Stimulated activated CD4-positive, alpha-beta T cell treated with anti-CD3 and anti-CD28 coated beads, TNF-alpha, amount 100 ng/mL, for 48 hours (primary cell): ENCODE data around the gene ZBBX.

Experiments
- DNase-seq, 3 donors: peaks; one replicate each; pipeline ENCODE4 v3.0.0-alpha.2; 2020; ENCODE audit warnings: low read depth in 3 of 3

ZBBX gene

DNA sequence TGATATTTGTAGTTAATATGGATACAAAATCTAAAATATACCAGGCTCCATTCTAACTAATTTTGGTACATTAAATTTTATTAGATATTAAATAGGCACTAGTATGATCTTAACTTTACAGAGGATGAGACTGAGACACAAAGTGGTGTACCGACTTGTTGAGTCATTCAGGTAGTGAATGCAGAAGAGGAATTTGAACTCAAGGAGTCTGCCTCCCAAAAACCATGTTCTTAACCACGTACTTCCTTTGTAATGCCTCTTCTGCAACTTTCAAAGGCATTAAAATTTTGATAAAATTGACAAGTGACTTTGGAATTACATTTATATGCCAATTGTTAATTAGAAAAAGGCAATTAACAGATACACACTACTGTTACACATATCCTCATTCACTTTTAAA lies 61.8 kb downstream of the ZBBX start:
- no peak for DNase-seq

DNA sequence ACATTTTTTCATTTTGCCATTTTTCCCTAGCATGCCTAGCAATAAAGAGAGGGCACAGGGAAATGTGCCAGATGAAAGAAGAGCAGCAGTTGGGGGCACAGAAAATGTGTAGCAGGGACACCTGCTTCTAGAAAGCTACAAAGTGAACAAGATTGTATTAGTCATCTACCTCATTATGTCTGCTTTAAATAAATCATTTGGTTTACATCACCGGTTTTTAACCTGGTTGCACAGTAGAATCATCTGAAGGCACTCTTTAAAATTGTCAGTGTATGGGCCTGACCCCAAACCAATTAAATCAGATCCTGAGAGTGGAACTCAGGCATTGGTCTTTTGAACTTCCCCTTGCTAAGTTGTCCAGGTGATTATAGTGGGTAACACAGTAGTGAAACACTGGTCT lies 73.8 kb downstream of the ZBBX start:
- no peak for DNase-seq

GRCh38 chr3:167305340-167305890 lies 74.7 kb downstream of the ZBBX start:
- DNase-seq = no peak

- DNase-seq = no peak
These were observed 76.0 kb downstream of the ZBBX start for GRCh38 chr3:167304077-167304476.

- no peak for DNase-seq
These were observed 77.4 kb downstream of the ZBBX start for GRCh38 chr3:167302678-167303077.

DNA sequence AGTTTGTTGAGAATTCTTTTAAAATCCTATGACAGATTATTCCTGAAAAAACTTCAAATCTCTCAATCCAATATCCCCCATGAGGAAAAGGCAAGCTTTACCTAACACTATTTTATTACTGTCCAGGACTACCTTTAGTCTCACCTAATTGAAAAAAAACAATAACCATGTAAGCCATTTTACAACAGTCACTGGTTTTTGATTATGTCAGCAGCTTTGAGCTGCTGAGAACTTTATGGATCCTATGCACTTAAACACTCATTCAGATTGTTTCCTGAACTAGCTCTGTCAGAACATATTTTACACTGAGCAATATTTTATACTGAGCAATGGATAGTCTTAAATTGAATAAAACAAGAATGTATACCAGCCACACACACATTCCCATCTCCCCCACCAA lies 79.9 kb downstream of the ZBBX start:
- DNase-seq = no peak

- no peak for DNase-seq
These were observed 90.7 kb downstream of the ZBBX start for GRCh38 chr3:167289435-167289834.

- no peak for DNase-seq
These were observed 91.4 kb downstream of the ZBBX start for GRCh38 chr3:167288737-167289136.

DNA sequence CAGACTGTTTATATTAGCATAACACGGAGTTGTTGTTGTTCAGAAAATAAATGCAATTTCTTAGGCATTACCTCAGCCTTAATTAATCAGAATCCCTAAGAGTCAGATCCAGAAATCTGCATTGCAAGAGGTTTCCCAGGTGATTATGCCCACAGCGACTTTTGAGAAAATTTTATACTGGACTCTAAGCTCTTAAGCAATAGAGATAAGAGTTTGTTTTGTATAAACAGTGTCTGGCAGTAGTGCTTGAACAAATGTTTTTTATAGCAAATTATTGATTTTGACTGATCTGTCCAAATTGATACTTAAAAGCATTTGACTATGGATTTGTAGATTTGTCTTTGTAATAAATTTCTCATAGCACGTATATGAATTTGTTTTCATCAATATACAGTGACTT lies 92.8 kb downstream of the ZBBX start:
- DNase-seq = no peak

GRCh38 chr3:167274141-167274874 lies 105.8 kb downstream of the ZBBX start:
- no peak for DNase-seq

DNA sequence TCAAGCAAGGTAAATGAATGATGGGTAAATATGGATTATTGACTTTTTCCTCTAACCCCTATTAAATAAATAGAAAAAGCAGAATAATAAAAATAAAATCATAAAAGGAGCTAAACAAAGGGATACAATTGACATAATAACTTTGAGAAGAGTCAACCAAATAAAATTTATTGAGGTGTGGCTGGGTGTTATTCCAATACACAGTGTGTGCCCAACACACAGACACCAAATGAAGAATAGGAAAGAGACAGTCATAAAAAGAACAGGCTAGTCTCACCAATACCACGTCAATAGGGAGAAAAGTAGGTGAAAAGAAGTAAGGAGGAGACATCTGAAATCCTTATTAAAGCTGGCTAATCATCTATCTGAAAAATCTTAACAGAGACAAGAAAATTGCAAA lies 127.1 kb downstream of the ZBBX start:
- no peak for DNase-seq

- no peak for DNase-seq
These were observed 128.4 kb downstream of the ZBBX start for GRCh38 chr3:167251678-167252077.

GRCh38 chr3:167246252-167246651 lies 133.8 kb downstream of the ZBBX start:
- DNase-seq = no peak

DNA sequence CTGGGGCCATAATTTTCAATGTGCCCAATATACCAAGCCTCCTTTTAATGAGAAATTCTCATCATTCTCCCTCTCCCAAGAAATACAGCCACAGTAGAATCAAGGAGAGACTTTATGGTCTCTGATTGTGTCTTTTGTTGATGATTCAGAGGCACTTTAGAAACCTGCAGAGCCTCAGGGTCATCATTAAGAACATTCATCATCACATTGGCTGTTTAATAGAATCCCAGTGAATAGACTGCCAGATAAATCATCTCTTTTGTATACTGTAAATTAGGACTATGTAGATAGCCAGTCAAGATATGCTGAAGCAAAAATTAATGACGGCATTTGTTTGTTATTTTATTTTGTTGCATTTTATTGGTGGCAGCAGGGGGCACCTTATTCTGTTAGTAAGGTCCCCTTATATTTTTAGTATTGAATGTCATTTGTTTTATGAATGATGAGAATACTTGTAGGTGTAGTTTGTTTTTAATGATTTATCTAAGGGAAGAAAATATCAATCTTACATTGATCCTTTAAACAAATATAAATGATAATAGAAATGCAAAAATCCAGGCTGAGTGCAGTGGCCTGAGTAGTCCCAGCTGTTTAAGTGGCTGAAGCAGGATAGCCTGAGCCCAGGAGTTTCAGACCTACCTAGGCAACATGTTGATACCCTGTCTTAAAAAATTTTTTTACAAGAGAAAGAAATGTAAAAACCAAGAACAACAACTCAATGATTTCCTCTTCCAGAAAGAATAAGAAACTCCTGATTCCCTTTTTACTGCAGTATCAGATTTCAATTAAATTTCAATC lies 138.8 kb downstream of the ZBBX start:
- no peak for DNase-seq

DNA sequence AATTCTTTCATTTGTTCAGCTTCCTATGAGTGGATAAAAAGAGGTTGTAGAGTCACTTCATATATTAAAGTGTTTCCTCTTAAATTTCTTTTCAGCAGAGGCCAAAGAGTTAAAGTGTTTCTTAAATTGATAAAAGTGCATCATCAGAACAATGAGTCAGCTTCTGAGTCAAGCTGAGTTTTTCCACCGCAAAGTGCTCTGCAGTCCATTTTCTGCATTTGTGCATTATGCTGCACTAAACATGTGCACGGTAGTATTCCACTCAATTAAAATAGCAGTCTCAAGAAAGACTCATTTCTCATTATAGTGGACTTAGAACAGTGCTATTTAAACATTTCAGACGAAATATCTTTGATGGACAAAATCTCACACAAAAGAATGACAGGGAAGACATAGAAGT lies 152.0 kb downstream of the ZBBX start:
- DNase-seq = no peak

DNA sequence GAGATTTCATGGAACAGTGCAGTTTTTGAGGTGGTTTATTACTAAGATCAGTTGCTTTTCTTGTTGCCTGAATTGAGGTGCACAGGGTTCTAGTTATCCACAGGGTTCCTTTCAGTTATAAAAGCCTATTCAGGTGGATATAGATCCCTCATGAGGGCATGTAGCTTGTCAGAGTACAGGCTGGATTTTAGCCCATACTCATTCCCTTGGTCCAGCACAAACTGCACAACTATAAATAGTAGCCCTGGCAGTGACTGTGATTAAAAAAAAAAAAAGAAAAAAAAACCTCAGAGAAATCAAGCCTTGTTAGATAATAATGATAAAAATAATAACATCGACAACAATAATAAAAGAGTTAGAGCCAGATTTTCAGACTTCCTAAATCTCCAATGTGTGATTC lies 154.3 kb downstream of the ZBBX start:
- no peak for DNase-seq

DNA sequence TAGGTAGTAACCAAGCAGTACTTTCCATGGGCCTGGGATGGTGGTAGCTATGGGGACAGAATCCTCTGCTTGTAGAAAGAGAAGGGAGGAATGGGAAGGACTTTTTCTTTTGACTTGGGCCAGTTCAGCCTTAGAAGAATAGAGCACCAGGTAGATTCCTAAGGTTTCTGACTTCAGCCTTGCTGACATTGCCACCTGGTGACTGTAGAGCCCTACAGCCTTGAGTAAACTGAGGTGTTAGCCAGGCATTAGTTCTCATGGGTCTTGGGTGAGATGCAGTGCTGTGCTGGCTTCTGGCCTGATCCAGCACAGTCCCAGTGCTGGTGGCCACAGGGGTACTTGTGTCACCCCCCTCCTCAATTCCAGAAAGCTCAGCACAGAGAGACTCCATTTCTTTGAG lies 171.1 kb downstream of the ZBBX start:
- no peak for DNase-seq

DNA sequence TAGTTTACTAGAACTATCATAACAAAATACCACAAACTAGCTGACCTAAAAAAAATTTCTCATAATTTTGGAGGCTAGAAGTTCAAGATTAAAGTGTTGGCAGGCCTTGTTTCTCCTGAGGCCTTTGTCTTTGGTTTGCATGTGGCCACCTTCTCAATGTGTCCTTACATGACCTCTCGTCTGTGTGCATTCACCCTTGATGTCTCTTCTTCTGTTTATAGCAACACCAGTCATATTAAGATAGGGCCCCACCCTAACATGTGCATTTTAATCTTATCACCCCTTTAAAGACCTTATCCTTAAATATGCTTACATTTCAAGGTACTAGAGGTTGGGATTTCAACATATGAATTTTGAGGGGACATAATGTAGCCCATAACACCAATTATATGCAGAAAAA lies 177.0 kb downstream of the ZBBX start:
- no peak for DNase-seq

GRCh38 chr3:167198949-167199600 lies 181.0 kb downstream of the ZBBX start:
- DNase-seq = no peak
